HG02623 (cell line): Measurements from ENCODE around the gene PCDHAC2.

Experiments
- ATAC-seq: cut with Tn5 transposase; IDR thresholded peaks from one replicate; pipeline ENCODE4 v1.9.1; 2021; ENCODE audit warnings: moderate library complexity; ENCODE audit not compliant: unreplicated experiment

PCDHAC2 gene, protein sequence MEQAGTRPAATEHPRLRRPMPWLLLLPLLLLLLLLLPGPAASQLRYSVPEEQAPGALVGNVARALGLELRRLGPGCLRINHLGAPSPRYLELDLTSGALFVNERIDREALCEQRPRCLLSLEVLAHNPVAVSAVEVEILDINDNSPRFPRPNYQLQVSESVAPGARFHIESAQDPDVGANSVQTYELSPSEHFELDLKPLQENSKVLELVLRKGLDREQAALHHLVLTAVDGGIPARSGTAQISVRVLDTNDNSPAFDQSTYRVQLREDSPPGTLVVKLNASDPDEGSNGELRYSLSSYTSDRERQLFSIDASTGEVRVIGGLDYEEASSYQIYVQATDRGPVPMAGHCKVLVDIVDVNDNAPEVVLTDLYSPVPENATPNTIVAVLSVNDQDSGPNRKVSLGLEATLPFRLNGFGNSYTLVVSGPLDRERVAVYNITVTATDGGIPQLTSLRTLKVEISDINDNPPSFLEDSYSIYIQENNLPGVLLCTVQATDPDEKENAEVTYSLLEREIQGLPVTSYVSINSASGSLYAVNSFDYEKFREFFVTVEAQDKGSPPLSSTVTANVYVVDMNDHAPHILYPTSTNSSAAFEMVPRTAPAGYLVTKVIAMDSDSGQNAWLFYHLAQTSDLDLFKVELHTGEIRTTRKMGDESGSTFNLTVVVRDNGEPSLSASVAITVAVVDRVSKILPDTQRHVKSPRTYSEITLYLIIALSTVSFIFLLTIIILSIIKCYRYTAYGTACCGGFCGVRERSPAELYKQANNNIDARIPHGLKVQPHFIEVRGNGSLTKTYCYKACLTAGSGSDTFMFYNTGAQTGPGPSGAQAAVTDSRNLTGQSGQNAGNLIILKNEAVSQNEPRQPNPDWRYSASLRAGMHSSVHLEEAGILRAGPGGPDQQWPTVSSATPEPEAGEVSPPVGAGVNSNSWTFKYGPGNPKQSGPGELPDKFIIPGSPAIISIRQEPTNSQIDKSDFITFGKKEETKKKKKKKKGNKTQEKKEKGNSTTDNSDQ

GRCh38 chr5:140966293-140967225, at the start of gene PCDHAC2:
Gene PCDHAC2 (plus strand): TSS chr5:140966476. CDS start chr5:140966767, 291 bp downstream.
- ATAC-seq: no peak

- ATAC-seq: no peak
Observed at GRCh38 chr5:140923601-140924000, 42.7 kb upstream of the PCDHAC2 start.

DNA sequence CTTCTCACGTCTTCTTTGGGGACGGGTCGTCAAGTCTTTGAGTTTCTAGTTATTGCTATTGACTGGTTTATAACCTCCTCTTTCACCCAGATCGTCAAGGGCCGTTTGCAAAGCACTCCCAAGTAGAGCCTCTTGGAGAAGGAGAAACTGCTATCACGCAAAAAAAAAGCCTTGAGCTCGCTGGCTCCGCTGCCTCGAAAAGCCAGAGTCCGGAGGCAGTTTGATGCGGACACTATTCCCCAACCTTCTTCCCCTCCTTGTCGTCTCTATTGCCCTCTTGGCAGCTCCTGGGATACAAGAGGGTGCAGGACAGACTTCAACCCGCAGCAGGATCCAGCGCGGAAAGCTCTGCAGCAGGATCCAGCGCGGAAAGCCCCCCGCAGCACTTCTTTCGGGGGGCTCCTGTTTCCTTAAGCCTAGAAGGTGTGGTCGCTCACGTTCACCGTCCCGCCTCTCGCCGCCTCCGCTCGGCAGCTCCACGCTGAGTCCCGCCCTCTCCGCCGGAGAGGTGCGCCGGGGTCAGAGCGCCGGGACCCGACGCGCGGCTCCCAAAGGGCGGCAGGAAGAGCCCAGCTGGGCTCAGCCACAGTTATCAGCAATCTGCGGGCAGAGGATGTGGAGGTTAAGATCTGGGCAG, 40.4 kb upstream of the PCDHAC2 start, which contains the start of gene PCDHAC1:
TSS of gene PCDHAC1 (plus strand) at position 494 of the 637 bp plus-strand sequence. CDS start 594 bp downstream, outside the sequence.
- ATAC-seq: no peak

DNA sequence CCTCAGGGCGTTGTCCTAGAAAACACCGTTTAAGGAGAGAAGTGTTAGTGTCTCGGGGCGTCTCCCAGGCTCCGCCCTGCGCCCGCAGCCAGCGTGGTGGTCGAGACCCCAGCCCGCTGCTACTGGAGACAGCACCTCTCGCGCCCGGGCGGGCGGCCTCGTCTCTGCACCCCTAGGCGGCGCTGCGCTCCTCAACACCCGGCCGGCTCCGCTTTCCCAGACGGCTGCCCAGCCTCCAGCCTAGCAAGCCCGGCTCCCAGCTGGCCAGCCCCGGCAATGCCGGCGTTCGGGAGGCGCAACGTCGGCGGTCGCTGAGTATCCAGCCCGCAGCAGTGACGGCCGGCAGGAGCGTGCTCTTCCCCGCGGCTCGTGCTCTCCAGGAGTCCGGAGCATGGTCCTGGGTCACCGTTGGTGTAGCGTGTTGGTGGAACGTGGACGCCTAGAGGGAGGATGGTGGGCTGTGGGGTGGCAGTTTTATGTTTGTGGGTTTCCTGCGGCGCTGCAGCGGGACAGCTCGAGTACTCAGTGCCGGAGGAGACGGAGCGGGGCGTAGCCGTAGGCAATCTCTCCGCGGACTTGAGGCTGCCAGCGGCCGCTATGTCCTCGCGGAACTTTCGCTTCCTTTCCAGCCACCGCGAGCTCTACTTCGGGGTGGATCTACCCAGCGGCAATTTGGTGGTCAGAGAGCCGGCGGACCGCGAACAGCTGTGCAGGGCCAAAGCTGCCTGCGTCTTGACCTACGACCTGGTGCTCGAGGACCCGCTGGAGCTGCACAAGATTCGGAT, 39.6 kb upstream of the PCDHAC2 start:
- no peak for ATAC-seq

- no peak for ATAC-seq
Observed at GRCh38 chr5:140927228-140927573, 39.1 kb upstream of the PCDHAC2 start.

- no peak for ATAC-seq
Observed at GRCh38 chr5:140934964-140935606, 31.2 kb upstream of the PCDHAC2 start.

DNA sequence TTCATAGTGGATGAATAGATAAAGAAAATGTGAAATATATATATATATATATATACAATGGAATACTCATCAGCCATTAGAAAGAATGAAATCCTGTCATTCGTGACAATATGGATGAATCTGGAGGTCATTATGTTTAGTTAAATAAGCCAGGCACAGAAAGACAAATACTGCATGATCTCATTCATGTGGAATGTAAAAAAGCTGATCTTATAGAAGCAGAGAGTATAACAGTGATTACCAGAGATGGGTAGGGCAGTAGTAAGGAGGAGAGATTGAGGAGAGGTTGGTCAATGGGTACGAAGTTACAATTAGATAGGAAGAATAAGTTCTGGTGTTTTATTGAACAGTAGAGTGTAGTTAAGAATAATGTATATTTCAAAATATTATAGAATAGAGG, 19.7 kb upstream of the PCDHAC2 start:
- no peak for ATAC-seq

- no peak for ATAC-seq
Observed at GRCh38 chr5:140951636-140952035, 14.6 kb upstream of the PCDHAC2 start.

DNA sequence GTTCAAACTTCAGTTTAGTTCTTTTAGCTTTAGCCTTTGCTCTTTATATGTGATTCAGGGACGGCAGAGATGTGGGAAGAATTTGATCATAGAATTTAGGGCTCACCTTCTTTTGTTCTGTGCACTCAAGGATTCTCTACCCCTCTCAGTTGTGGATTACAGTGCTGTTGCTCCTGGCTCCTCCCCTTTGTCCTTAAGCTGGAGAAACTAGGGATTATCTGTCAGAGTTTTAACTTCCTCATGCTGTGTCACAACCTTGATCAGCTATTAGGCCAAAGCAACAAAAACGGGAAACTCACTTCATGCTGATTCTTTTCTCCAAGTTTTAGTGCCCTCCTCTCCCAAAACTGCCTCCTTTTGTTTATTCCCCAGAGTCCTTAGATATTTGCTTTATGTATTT, 13.0 kb upstream of the PCDHAC2 start:
- ATAC-seq: no peak

DNA sequence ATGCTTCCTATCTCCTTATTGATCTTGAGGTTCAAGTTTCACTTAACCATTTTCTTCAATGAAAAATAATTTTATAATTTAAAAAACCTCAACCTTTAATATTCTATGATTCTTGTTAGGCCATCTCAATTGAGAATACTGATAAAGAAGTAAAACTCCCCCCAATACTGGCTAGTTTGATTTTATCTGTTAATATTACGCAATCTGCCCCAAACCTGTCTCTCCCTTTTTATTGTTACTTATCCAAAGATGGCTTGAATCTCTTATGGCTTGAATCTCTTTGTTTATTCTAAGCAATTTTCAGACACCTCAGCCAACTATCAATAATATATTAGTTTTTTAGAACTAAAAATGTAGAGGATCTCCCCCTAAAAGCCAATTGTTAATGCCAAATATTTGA, 4.1 kb upstream of the PCDHAC2 start:
- no peak for ATAC-seq

- ATAC-seq: no peak
Observed at GRCh38 chr5:140964356-140964755, 1.9 kb upstream of the PCDHAC2 start.

GRCh38 chr5:140965905-140966292, 377 bp upstream of the PCDHAC2 start:
- no peak for ATAC-seq

DNA sequence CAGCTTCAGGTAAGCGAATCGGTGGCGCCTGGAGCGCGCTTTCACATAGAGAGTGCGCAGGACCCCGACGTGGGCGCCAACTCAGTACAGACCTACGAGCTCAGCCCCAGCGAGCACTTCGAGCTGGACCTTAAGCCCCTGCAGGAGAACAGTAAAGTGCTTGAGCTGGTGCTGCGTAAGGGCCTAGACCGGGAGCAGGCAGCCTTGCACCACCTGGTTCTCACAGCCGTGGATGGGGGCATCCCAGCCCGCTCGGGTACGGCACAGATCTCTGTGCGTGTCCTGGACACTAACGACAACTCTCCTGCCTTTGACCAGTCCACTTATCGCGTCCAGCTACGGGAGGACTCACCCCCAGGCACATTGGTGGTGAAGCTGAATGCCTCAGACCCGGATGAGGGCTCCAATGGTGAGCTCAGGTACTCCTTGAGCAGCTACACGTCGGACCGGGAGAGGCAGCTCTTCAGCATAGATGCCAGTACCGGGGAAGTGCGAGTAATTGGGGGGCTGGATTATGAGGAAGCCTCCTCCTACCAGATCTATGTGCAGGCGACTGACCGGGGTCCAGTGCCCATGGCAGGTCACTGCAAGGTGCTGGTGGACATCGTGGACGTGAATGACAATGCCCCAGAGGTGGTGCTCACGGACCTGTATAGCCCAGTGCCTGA, 1.1 kb downstream of the PCDHAC2 start:
- ATAC-seq: no peak

DNA sequence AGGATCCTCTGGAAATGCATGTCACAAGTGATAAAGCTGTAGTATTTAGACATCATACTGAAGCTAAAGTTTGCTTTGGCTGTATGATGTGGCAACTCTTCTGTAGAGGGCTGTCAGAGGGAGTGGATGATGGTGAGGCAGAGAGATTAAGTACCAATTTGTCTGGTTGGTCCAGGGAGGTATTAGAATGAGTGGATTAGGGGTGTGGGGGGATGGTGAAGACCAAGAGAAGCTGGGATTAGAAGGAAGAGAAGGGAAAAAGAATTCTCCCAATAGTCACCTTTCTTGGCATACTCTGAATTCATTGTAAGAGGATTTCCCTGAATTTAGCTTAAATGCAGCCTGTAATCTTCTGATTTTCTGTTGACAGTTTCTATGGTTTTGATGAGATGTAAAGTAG, 3.6 kb downstream of the PCDHAC2 start:
- no peak for ATAC-seq

GRCh38 chr5:140973550-140973949, 7.3 kb downstream of the PCDHAC2 start:
- ATAC-seq: no peak

DNA sequence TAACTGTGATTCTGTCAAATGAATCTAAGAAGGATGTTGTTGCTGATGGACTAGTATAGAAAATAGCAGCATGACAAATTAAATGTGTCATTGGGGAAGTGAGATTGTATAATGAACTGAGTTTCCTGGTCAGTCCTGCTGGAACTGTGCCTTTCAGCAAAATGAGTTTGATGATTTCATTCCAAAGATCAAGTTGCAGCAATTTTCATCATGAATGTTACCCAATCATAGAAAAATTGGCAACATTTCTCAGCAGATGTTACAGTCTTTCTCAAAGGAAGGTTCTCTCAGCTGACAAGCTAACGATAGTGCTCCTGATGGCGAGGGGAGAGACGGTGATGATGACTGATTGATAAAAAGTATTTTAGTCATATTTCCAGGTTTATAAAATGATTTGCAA, 10.7 kb downstream of the PCDHAC2 start:
- no peak for ATAC-seq

DNA sequence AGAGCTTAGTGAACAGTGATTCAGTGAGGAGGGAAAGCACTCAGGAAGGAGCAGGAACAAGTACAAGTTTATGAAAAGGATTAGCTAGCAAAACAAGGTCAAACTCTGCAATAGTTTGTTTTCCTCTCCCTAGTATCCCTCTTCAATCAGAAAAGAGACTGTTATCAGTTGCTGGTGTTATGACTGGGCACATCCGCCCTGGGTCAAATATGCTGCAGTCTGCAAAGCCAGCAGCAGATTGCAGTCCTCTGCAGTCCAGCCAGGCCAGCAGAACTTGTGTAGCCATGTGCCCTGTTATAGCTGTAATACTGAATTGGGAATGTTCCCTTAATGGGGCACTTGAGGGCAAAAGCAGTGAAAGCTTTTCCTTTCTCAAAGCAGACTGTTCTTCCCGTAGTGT, 12.0 kb downstream of the PCDHAC2 start:
- no peak for ATAC-seq

DNA sequence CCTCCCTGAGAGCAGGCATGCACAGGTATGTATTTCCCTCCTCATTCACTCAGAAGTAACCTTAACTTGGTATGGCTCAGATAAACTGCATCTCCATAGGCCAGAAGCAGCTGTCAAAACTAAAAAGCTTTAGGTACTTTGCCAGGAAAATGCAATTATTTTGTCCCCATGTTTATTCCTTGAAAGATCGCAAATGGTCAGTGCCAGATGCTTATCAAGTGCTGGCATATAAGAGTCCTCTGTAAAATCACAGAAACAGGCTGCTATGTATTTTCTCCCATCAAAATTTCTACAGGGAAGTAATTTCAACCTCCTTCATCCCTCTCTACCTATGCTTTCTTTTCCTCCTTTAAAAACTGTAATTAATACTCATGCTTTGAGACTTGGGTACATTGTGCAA, 12.7 kb downstream of the PCDHAC2 start:
- no peak for ATAC-seq
